ENCODE measurements around the gene CALHM3.
A peak's percentile ranks its signal among the peaks of the same experiment; 100 is the strongest.

CALHM3 gene

GRCh38 chr10:103431902-103432301, 47.1 kb downstream of the CALHM3 start:
- DNase-seq (ENCODE audit: low read depth): peak; percentile 80
- H3K4me3 ChIP-seq (ENCODE audit: low read depth, low read length): no peak overlapping the region
- TF ChIP-seq CTCF (IDR thresholded peaks at IDR 0.05; ENCODE audit: control insufficient read depth, extremely low read depth, insufficient read depth): no peak

- DNase-seq (ENCODE audit: low read depth): no peak
- no peak for TF ChIP-seq CTCF (IDR thresholded peaks at IDR 0.05; ENCODE audit: control insufficient read depth, extremely low read depth, insufficient read depth)
- H3K4me3 ChIP-seq (ENCODE audit: low read depth, low read length): no peak overlapping the region
These were observed 49.4 kb downstream of the CALHM3 start for GRCh38 chr10:103429647-103430046.

- DNase-seq (ENCODE audit: low read depth): no peak
- no peak overlapping the region for H3K4me3 ChIP-seq (ENCODE audit: low read depth, low read length)
- TF ChIP-seq CTCF (IDR thresholded peaks at IDR 0.05; ENCODE audit: control insufficient read depth, extremely low read depth, insufficient read depth): no peak
These were observed 49.9 kb downstream of the CALHM3 start for GRCh38 chr10:103428989-103429643.

GRCh38 chr10:103427866-103428265, 51.2 kb downstream of the CALHM3 start:
- no peak overlapping the region for H3K4me3 ChIP-seq (ENCODE audit: low read depth, low read length)
- TF ChIP-seq CTCF (IDR thresholded peaks at IDR 0.05; ENCODE audit: control insufficient read depth, extremely low read depth, insufficient read depth): no peak
- no peak for DNase-seq (ENCODE audit: low read depth)

GRCh38 chr10:103423748-103424147, 55.3 kb downstream of the CALHM3 start:
- no peak for DNase-seq (ENCODE audit: low read depth)
- no peak for TF ChIP-seq CTCF (IDR thresholded peaks at IDR 0.05; ENCODE audit: control insufficient read depth, extremely low read depth, insufficient read depth)
- H3K4me3 ChIP-seq (ENCODE audit: low read depth, low read length): no peak overlapping the region
